ENCODE data around the gene IFI27.

DNA sequence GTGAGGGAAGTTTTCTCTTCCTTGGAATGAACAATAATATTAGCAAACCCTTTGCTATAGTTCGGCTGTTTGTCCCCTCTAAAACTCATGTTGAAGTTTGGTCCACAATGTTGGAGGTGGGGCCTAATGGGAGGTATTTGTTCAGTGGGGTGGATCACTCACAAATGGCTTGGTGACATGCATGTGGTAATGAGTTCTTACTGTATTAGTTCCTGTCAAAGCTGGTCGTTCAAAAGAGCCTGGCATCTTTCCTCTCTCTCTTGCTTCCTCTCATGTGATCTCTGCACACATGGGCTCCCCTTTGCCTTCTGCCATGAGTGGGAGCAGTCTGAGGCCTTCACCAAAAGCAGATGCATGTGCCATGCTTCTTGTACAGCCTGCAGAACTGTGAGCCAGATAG is 50.5 kb downstream of the IFI27 start:
- TF ChIP-seq EZH2 (IDR thresholded peaks at IDR 0.05; ENCODE audit: insufficient read depth, low read length) (no peak), CTCF (IDR thresholded peaks at IDR 0.05; ENCODE audit: insufficient read depth, low read depth, low read length) (no peak)

Measured in astrocyte (in vitro differentiated cells and primary cell).